ENCODE results near the gene ASAP3.

Gene ASAP3

GRCh38 chr1:23453455-23454000 lies 30.5 kb downstream of the ASAP3 start:
- H3K4me3 ChIP-seq (ENCODE audit: low read length), result no peak overlapping the region
- no peak overlapping the region for H3K27ac ChIP-seq (ENCODE audit: low read depth, low read length)
- H3K4me1 ChIP-seq (ENCODE audit: control insufficient read depth, low read depth, low read length), result no peaks in the 10 kb centered on the region
- no peak overlapping the region for H2BK120ac ChIP-seq (ENCODE audit: low read depth, low read length)
- no peak overlapping the region for H3K23ac ChIP-seq (ENCODE audit: low read length)
- H2AK5ac ChIP-seq (ENCODE audit: low read length), result no peak overlapping the region
- H2BK5ac ChIP-seq (ENCODE audit: low read length), result no peak overlapping the region
- no peak overlapping the region for H4K5ac ChIP-seq (ENCODE audit: low read length)
- no peak overlapping the region for H2BK15ac ChIP-seq (replicated peaks; ENCODE audit: low read depth)
- no peaks in the 10 kb centered on the region for H3K27me3 ChIP-seq (ENCODE audit: insufficient read depth, low read length, poor library complexity)
- no peak overlapping the region for H3K4ac ChIP-seq (ENCODE audit: low read depth, low read length)
- peaks cover 9% of the 10 kb centered on the region for H3K36me3 ChIP-seq (ENCODE audit: control insufficient read depth, insufficient read depth, low read length)
- H3K79me1 ChIP-seq (ENCODE audit: low read length), result peaks cover 5% of the 10 kb centered on the region
- no peak overlapping the region for H3K4me2 ChIP-seq (ENCODE audit: low read length)
- no peak overlapping the region for H3K9ac ChIP-seq (ENCODE audit: low read length)
- H4K8ac ChIP-seq (ENCODE audit: low read depth, low read length), result no peak overlapping the region
- no CpG with 5 or more reads among the region's 3 CpGs for WGBS (ENCODE audit: extremely low coverage, insufficient coverage, low lambda C conversion rate)
- H3K79me2 ChIP-seq (ENCODE audit: control insufficient read depth, insufficient read depth, low read length), result no peaks in the 10 kb centered on the region
- DNase-seq, result no peak
- H3K18ac ChIP-seq (ENCODE audit: low read length), result no peak overlapping the region
- H3K56ac ChIP-seq (ENCODE audit: low read length), result no peak overlapping the region

DNA sequence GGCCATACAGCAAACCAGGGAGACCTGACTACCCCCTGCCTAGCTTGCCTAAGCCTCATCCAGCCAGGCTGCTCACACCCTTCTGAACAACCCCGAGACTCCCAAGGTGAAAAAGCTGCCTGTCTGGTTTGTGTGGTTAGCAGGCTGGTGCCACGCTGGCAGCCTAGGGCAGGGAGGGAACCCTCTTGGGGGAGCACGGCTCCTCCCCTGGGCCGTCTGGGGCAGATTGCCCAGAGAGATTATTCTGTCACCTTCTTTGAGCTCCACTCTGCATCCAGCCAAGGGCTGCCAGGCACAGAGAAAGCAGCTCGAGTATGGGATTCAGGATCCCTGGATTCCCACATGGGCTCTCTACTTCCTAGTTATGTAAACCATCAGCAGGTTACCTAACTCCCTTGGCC lies 32.0 kb downstream of the ASAP3 start:
- no peaks in the 10 kb centered on the region for H3K27me3 ChIP-seq (ENCODE audit: insufficient read depth, low read length, poor library complexity)
- DNase-seq, result no peak
- H3K18ac ChIP-seq (ENCODE audit: low read length), result no peak overlapping the region
- no peak overlapping the region for H4K8ac ChIP-seq (ENCODE audit: low read depth, low read length)
- no peak overlapping the region for H3K56ac ChIP-seq (ENCODE audit: low read length)
- no peak overlapping the region for H3K23ac ChIP-seq (ENCODE audit: low read length)
- H2BK120ac ChIP-seq (ENCODE audit: low read depth, low read length), result no peak overlapping the region
- H3K9ac ChIP-seq (ENCODE audit: low read length), result no peak overlapping the region
- H3K79me2 ChIP-seq (ENCODE audit: control insufficient read depth, insufficient read depth, low read length), result no peaks in the 10 kb centered on the region
- no peak overlapping the region for H3K27ac ChIP-seq (ENCODE audit: low read depth, low read length)
- no peak overlapping the region for H3K4me2 ChIP-seq (ENCODE audit: low read length)
- no peak overlapping the region for H2BK5ac ChIP-seq (ENCODE audit: low read length)
- no peaks in the 10 kb centered on the region for H3K4me1 ChIP-seq (ENCODE audit: control insufficient read depth, low read depth, low read length)
- no CpG with 5 or more reads among the region's 5 CpGs for WGBS (ENCODE audit: extremely low coverage, insufficient coverage, low lambda C conversion rate)
- no peak overlapping the region for H4K5ac ChIP-seq (ENCODE audit: low read length)
- no peak overlapping the region for H3K4me3 ChIP-seq (ENCODE audit: low read length)
- H3K36me3 ChIP-seq (ENCODE audit: control insufficient read depth, insufficient read depth, low read length), result peaks cover 9% of the 10 kb centered on the region
- H2BK15ac ChIP-seq (replicated peaks; ENCODE audit: low read depth), result no peak overlapping the region
- H3K79me1 ChIP-seq (ENCODE audit: low read length), result peaks cover 5% of the 10 kb centered on the region
- H2AK5ac ChIP-seq (ENCODE audit: low read length), result no peak overlapping the region
- H3K4ac ChIP-seq (ENCODE audit: low read depth, low read length), result no peak overlapping the region

DNA sequence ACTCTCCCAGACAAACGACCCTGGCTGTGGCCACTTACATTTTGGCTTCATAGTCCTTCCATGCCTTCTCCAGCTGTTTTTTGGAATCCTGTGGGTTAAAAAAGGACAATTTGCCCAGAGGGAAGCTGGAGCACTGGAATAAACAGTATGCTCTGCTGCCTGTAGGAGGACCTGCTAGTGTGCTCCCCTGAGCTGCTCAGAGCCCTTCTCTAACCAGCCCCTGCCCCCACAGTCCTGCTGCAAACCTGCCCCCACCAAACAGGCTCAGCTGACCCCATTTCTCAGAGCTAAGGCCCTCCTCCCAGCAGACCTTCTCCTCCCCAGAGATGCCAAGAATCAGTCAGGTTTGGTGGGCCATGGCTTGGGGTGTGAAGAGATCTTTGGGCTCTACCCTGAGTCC lies 32.5 kb downstream of the ASAP3 start:
- Histone ChIP-seq H3K4ac (ENCODE audit: low read depth, low read length) (no peak overlapping the region), H2AK5ac (ENCODE audit: low read length) (no peak overlapping the region), H3K18ac (ENCODE audit: low read length) (no peak overlapping the region), H3K4me1 (ENCODE audit: control insufficient read depth, low read depth, low read length) (no peaks in the 10 kb centered on the region), H3K79me1 (ENCODE audit: low read length) (no peaks in the 10 kb centered on the region), H2BK5ac (ENCODE audit: low read length) (no peak overlapping the region), H2BK15ac (replicated peaks; ENCODE audit: low read depth) (no peak overlapping the region), H4K8ac (ENCODE audit: low read depth, low read length) (no peak overlapping the region), H3K79me2 (ENCODE audit: control insufficient read depth, insufficient read depth, low read length) (no peaks in the 10 kb centered on the region), H3K4me3 (ENCODE audit: low read length) (no peak overlapping the region), H2BK120ac (ENCODE audit: low read depth, low read length) (no peak overlapping the region), H3K4me2 (ENCODE audit: low read length) (no peak overlapping the region), H3K56ac (ENCODE audit: low read length) (no peak overlapping the region), H3K9ac (ENCODE audit: low read length) (no peak overlapping the region), H3K36me3 (ENCODE audit: control insufficient read depth, insufficient read depth, low read length) (peaks cover 9% of the 10 kb centered on the region), H4K5ac (ENCODE audit: low read length) (no peak overlapping the region), H3K27ac (ENCODE audit: low read depth, low read length) (no peak overlapping the region), H3K23ac (ENCODE audit: low read length) (no peak overlapping the region), H3K27me3 (ENCODE audit: insufficient read depth, low read length, poor library complexity) (no peaks in the 10 kb centered on the region)
- no CpG with 5 or more reads among the region's 1 CpG for WGBS (ENCODE audit: extremely low coverage, insufficient coverage, low lambda C conversion rate)
- DNase-seq, result no peak

GRCh38 chr1:23450894-23451293 lies 33.1 kb downstream of the ASAP3 start:
- Histone ChIP-seq H3K4me2 (ENCODE audit: low read length) (no peak overlapping the region), H3K27me3 (ENCODE audit: insufficient read depth, low read length, poor library complexity) (no peaks in the 10 kb centered on the region), H4K8ac (ENCODE audit: low read depth, low read length) (no peak overlapping the region), H3K56ac (ENCODE audit: low read length) (no peak overlapping the region), H3K9ac (ENCODE audit: low read length) (no peak overlapping the region), H3K36me3 (ENCODE audit: control insufficient read depth, insufficient read depth, low read length) (peaks cover 9% of the 10 kb centered on the region), H3K18ac (ENCODE audit: low read length) (no peak overlapping the region), H3K79me2 (ENCODE audit: control insufficient read depth, insufficient read depth, low read length) (no peaks in the 10 kb centered on the region), H2BK15ac (replicated peaks; ENCODE audit: low read depth) (no peak overlapping the region), H3K4ac (ENCODE audit: low read depth, low read length) (no peak overlapping the region), H3K4me3 (ENCODE audit: low read length) (no peak overlapping the region), H3K27ac (ENCODE audit: low read depth, low read length) (no peak overlapping the region), H2AK5ac (ENCODE audit: low read length) (no peak overlapping the region), H2BK5ac (ENCODE audit: low read length) (no peak overlapping the region), H2BK120ac (ENCODE audit: low read depth, low read length) (no peak overlapping the region), H3K23ac (ENCODE audit: low read length) (no peak overlapping the region), H4K5ac (ENCODE audit: low read length) (no peak overlapping the region), H3K4me1 (ENCODE audit: control insufficient read depth, low read depth, low read length) (no peaks in the 10 kb centered on the region), H3K79me1 (ENCODE audit: low read length) (no peaks in the 10 kb centered on the region)
- WGBS (ENCODE audit: extremely low coverage, insufficient coverage, low lambda C conversion rate), result no CpG with 5 or more reads among the region's 4 CpGs
- no peak for DNase-seq

- Histone ChIP-seq H3K18ac (ENCODE audit: low read length) (no peak overlapping the region), H2BK5ac (ENCODE audit: low read length) (no peak overlapping the region), H2BK120ac (ENCODE audit: low read depth, low read length) (no peak overlapping the region), H3K9ac (ENCODE audit: low read length) (no peak overlapping the region), H3K4me1 (ENCODE audit: control insufficient read depth, low read depth, low read length) (no peaks in the 10 kb centered on the region), H3K4me3 (ENCODE audit: low read length) (no peak overlapping the region), H3K36me3 (ENCODE audit: control insufficient read depth, insufficient read depth, low read length) (peaks cover 9% of the 10 kb centered on the region), H3K79me2 (ENCODE audit: control insufficient read depth, insufficient read depth, low read length) (no peaks in the 10 kb centered on the region), H2AK5ac (ENCODE audit: low read length) (no peak overlapping the region), H3K23ac (ENCODE audit: low read length) (no peak overlapping the region), H4K5ac (ENCODE audit: low read length) (no peak overlapping the region), H4K8ac (ENCODE audit: low read depth, low read length) (no peak overlapping the region), H3K27ac (ENCODE audit: low read depth, low read length) (no peak overlapping the region), H3K27me3 (ENCODE audit: insufficient read depth, low read length, poor library complexity) (no peaks in the 10 kb centered on the region), H3K4me2 (ENCODE audit: low read length) (no peak overlapping the region), H2BK15ac (replicated peaks; ENCODE audit: low read depth) (no peak overlapping the region), H3K4ac (ENCODE audit: low read depth, low read length) (no peak overlapping the region), H3K79me1 (ENCODE audit: low read length) (no peaks in the 10 kb centered on the region), H3K56ac (ENCODE audit: low read length) (no peak overlapping the region)
- no peak for DNase-seq
- WGBS (ENCODE audit: extremely low coverage, insufficient coverage, low lambda C conversion rate), result no CpG with 5 or more reads among the region's 4 CpGs
Observed at GRCh38 chr1:23449958-23450357, 34.0 kb downstream of the ASAP3 start.

DNA sequence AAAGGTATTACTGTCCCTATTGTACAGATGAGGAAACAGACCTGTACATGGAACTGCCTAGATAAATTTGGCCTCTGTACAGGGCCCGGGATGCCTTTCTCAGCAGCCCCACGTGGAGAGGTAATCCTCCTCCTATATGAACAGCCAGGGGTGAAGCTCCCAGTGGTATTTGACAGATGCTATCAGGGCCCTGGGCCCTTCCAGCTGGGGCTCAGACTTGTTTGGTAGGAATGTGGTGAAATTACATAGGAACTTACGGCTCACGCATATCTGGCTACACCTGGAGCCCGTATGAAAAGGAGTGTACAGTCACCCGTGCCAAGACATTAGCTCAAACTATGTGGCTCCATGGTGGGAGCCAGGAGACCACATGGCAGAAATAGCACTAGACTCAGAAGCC lies 34.7 kb downstream of the ASAP3 start:
- no peak overlapping the region for H3K4me3 ChIP-seq (ENCODE audit: low read length)
- H4K8ac ChIP-seq (ENCODE audit: low read depth, low read length), result no peak overlapping the region
- H3K4ac ChIP-seq (ENCODE audit: low read depth, low read length), result no peak overlapping the region
- H3K23ac ChIP-seq (ENCODE audit: low read length), result no peak overlapping the region
- H3K56ac ChIP-seq (ENCODE audit: low read length), result no peak overlapping the region
- no peaks in the 10 kb centered on the region for H3K4me1 ChIP-seq (ENCODE audit: control insufficient read depth, low read depth, low read length)
- DNase-seq, result no peak
- no peak overlapping the region for H4K5ac ChIP-seq (ENCODE audit: low read length)
- no peak overlapping the region for H2AK5ac ChIP-seq (ENCODE audit: low read length)
- no peak overlapping the region for H2BK120ac ChIP-seq (ENCODE audit: low read depth, low read length)
- H3K18ac ChIP-seq (ENCODE audit: low read length), result no peak overlapping the region
- no peak overlapping the region for H3K27ac ChIP-seq (ENCODE audit: low read depth, low read length)
- no peak overlapping the region for H2BK5ac ChIP-seq (ENCODE audit: low read length)
- H3K4me2 ChIP-seq (ENCODE audit: low read length), result no peak overlapping the region
- no peaks in the 10 kb centered on the region for H3K79me2 ChIP-seq (ENCODE audit: control insufficient read depth, insufficient read depth, low read length)
- peaks cover 7% of the 10 kb centered on the region for H3K36me3 ChIP-seq (ENCODE audit: control insufficient read depth, insufficient read depth, low read length)
- H3K9ac ChIP-seq (ENCODE audit: low read length), result no peak overlapping the region
- H3K79me1 ChIP-seq (ENCODE audit: low read length), result no peaks in the 10 kb centered on the region
- no CpG with 5 or more reads among the region's 6 CpGs for WGBS (ENCODE audit: extremely low coverage, insufficient coverage, low lambda C conversion rate)
- H2BK15ac ChIP-seq (replicated peaks; ENCODE audit: low read depth), result no peak overlapping the region
- H3K27me3 ChIP-seq (ENCODE audit: insufficient read depth, low read length, poor library complexity), result no peaks in the 10 kb centered on the region
